Measurements from ENCODE around the gene TRPM5.

- TF ChIP-seq CTCF (IDR thresholded peaks at IDR 0.05) = no peak
- no peak for TF ChIP-seq POLR2A (IDR thresholded peaks at IDR 0.05)
Observed at GRCh38 chr11:2396471-2396870, 47.8 kb downstream of the TRPM5 start.

Measured in heart left ventricle (tissue), 13 donors.